Heart right ventricle (tissue), 16 donors: ENCODE results near the gene SH3BP4. TPM values are rescaled to one million over a fixed set of nuclear protein-coding genes. Genes with fewer than 3 reads are reported as not detected.

Experiments
- ATAC-seq, 8 donors: fragments of 200-7000 bp; cut with Tn5 transposase; one replicate each; pipeline ENCODE4 v1.9.1; 2020; ENCODE audit warnings: mild to moderate bottlenecking in 8 of 8, moderate library complexity in 8 of 8, moderate number of reproducible peaks in 1 of 8
- DNase-seq, 2 donors: peaks; one replicate each; pipeline ENCODE4 v3.0.0-alpha.2; 2020
- H3K27ac ChIP-seq, 10 donors: fragments of 200-600 bp; sonication (generic) in 2 of 10; one replicate each; pipeline versions ENCODE4 v1.5.0 to v1.8.0; 2020 to 2022; ENCODE audit warnings: mild to moderate bottlenecking in 3 of 10
- H3K27me3 ChIP-seq, 7 donors: fragments of 200-600 bp; one replicate each; pipeline ENCODE4 v1.8.0; 2021 to 2022; ENCODE audit warnings: mild to moderate bottlenecking in 2 of 7
- H3K36me3 ChIP-seq, 9 donors: fragments of 200-600 bp; sonication (generic) in 1 of 9; one replicate each; pipeline versions ENCODE4 v1.5.0 to v1.8.0; 2020 to 2022; ENCODE audit warnings: mild to moderate bottlenecking in 2 of 9
- H3K4me1 ChIP-seq, 9 donors: fragments of 200-600 bp; sonication (generic) in 1 of 9; one replicate each; pipeline versions ENCODE4 v1.5.0 to v1.8.0; 2020 to 2022; ENCODE audit warnings: mild to moderate bottlenecking in 4 of 9
- H3K4me3 ChIP-seq, 10 donors: fragments of 200-600 bp; sonication (generic) in 2 of 10; one replicate each; pipeline versions ENCODE4 v1.5.0 to v1.8.0; 2020 to 2022; ENCODE audit warnings: mild to moderate bottlenecking in 7 of 10, moderate library complexity in 2 of 10
- H3K9me3 ChIP-seq, 11 donors: fragments of 200-600 bp in 10 of 11; sonication (generic) in 2 of 11; one replicate each; pipeline versions ENCODE4 v1.5.0 to v1.8.0; 2013 to 2022; ENCODE audit warnings: mild to moderate bottlenecking in 2 of 11, control low read depth in 1 of 11, moderate library complexity in 1 of 11
- WGBS, 2 donors: extraction: QIAGEN DNeasy Blood & Tissue Kit; methylation state at CpG; one replicate each; pipeline ENCODE4 v1.1.7; 2013; ENCODE audit warnings: inconsistent platforms in 1 of 2; 5-methylcytosine and 5-hydroxymethylcytosine counted together
- intact Hi-C, 10 donors: fragments of 100-400 bp; cut with DNase I; formaldehyde crosslinking; loops; one replicate each; pipeline versions ENCODE4 v1.11.1 to v1.14.2; 2022
- polyA plus RNA-seq, 2 donors: library from polyadenylated mRNA; stranded (reverse); fragments of 200-250 nt; gene quantifications; one replicate each; pipeline ENCODE4 v1.2.3, GENCODE V29; 2013
- total RNA-seq, 10 donors: library from RNA; stranded (reverse); fragmentation: NEBNext Ultra II Directional in 3 of 10; extraction: Animal tissue kit (Norgen Biotek cat#: 25700) in 3 of 10; gene quantifications; one replicate each; pipeline versions ENCODE4 v1.2.1 to v1.2.4, GENCODE V29; 2021 to 2023
- TF ChIP-seq, protein P1 (sequence below), 9 donors: fragments of 200-600 bp; sonication (generic) in 2 of 9; IDR thresholded peaks; one replicate each; pipeline versions ENCODE4 v1.5.0 to v1.8.0; 2021 to 2022; ENCODE audit warnings: antibody characterized with exemption in 9 of 9, mild to moderate bottlenecking in 5 of 9, moderate library complexity in 1 of 9
- donor health status: Arrhythmogenic right ventricular cardiomyopathy.
- donor health status: ischemic (EF 13 %, LVEDD 7.1; RV severe dilation, severe dysfunction).
- donor health status: healthy with polysubstance abuse.
- donor health status: DM: no; HTN: yes; CAD: no.
- donor health status: DM: no; HTN: no; CAD: no.
- donor health status: ischemic (EF 25% LVEDD 6.9; RV normal size, moderate dysfunction).
- donor health status: ischemic (EF 25% LVEDD 5.7; RV mildly dilated, moderate dysfunction).
- donor health status: healthy.
- donor health status: DM: yes; HTN: yes; CAD: no.
- donor health status: Ischemic cardiomyopathy.
- donor health status: ischemic (EF 35%, LVEDD 5.7; RV mildly dilated, moderate dysfunction).
- donor health status: nonischemic (EF 11% LVEDD 7.7; RV severe dilation, severe dysfunction).
- donor health status: DM: yes; HTN: yes; CAD: no.
- donor health status: PGD.
- donor health status: ischemic (EF 29% LVEDD 5.4; RV normal size, mild dysfunction).
- donor health status: nonischemic (EF 23%, LVEDD 6.1; RV moderate dilation, normal function).

SH3BP4 gene
- total and polyA plus RNA-seq, 12 donors, result 6.3 to 15.3 (median 10.8) TPM

DNA sequence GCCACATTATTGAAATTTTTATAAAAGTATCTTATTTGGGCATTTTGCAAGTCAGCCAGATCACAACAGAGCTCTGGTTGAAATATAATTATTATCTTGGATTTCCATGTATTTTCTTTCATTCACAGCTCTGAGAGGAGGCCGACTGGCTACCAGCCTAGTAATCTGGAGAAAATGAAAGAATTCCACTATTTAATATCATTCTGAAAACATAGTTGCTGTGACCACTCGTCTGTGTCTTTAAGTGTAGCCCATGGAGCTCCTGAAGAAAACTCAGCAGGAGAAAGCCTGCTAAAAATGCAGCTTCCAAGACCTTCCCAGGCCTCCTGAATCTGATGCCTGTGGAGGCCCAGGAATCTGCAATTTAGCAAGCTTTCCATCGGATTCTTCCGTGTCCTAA, 114.7 kb downstream of the SH3BP4 start:
- WGBS, 2 donors, result 60 to 71% methylated on average over 4 of the region's 4 CpGs
- H3K4me3 ChIP-seq, result no peak overlapping the region
- ATAC-seq (no peak), DNase-seq (no peak)
- H3K9me3 ChIP-seq, result peaks cover 0 to 4% (median 0%) of the 10 kb centered on the region in 11 donors
- H3K27me3 ChIP-seq, result no peaks in the 10 kb centered on the region
- H3K4me1 ChIP-seq, result peaks cover 0 to 30% (median 0%) of the 10 kb centered on the region in 9 donors
- H3K36me3 ChIP-seq, result no peaks in the 10 kb centered on the region
- intact Hi-C loops, result no loop called here
- TF ChIP-seq, protein P1, sequence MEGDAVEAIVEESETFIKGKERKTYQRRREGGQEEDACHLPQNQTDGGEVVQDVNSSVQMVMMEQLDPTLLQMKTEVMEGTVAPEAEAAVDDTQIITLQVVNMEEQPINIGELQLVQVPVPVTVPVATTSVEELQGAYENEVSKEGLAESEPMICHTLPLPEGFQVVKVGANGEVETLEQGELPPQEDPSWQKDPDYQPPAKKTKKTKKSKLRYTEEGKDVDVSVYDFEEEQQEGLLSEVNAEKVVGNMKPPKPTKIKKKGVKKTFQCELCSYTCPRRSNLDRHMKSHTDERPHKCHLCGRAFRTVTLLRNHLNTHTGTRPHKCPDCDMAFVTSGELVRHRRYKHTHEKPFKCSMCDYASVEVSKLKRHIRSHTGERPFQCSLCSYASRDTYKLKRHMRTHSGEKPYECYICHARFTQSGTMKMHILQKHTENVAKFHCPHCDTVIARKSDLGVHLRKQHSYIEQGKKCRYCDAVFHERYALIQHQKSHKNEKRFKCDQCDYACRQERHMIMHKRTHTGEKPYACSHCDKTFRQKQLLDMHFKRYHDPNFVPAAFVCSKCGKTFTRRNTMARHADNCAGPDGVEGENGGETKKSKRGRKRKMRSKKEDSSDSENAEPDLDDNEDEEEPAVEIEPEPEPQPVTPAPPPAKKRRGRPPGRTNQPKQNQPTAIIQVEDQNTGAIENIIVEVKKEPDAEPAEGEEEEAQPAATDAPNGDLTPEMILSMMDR (IDR thresholded peaks at IDR 0.05), result no peak
- H3K27ac ChIP-seq, result no peak overlapping the region

DNA sequence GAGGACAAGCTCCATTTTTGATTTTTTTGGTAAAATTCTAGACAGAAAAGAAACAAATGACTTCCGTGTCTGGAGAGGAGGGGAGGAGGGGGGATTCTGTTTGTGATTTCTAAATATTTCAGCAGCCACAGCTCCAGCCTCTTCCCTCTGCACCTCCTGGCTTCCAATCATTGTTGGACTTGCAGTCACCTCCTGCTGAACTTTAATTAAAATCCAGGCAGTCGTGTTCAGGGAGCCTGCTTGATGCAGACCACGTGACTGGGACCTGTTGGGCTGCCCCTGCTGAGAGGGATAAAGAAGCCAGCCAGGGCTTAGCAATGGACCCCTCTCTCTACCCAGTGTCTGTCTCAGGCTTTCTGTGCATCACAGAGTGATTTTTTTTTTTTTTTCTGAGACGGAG, 115.1 kb downstream of the SH3BP4 start:
- WGBS, 2 donors, result 61 to 63% methylated on average over 4 of the region's 4 CpGs
- no peak overlapping the region for H3K27ac ChIP-seq
- ATAC-seq (no peak), DNase-seq (no peak)
- intact Hi-C loops, result no loop called here
- no peaks in the 10 kb centered on the region for H3K36me3 ChIP-seq
- no peaks in the 10 kb centered on the region for H3K27me3 ChIP-seq
- peaks cover 0 to 30% (median 0%) of the 10 kb centered on the region in 9 donors for H3K4me1 ChIP-seq
- TF ChIP-seq, protein P1 (IDR thresholded peaks at IDR 0.05), result no peak
- no peak overlapping the region for H3K4me3 ChIP-seq
- H3K9me3 ChIP-seq, result peaks cover 0 to 4% (median 0%) of the 10 kb centered on the region in 11 donors

DNA sequence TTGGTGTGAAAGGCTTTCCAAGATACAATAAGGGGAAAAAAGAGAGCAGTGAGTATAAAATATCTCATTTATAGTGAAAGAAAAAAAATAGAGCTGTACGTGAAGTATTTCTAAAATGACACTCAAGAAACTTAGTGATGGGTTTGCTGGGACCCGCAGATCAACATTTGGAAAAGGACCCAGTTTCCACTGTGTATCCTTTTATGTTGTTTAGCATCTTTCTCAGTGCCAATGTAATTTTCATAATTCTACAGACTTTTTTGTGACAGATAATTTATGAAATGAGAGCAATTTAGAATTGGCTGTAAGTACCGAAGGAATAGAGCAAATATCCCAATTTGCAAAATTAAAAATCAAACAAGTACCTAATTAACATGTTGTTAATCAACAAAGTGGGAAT, 116.9 kb downstream of the SH3BP4 start:
- DNase-seq (no peak), ATAC-seq (no peak)
- Histone ChIP-seq H3K4me3 (no peak overlapping the region), H3K27ac (no peak overlapping the region), H3K36me3 (no peaks in the 10 kb centered on the region), H3K9me3 (peaks cover 0 to 4% (median 0%) of the 10 kb centered on the region in 11 donors), H3K27me3 (no peaks in the 10 kb centered on the region), H3K4me1 (peaks cover 0 to 21% (median 2%) of the 10 kb centered on the region in 9 donors)
- TF ChIP-seq, protein P1 (IDR thresholded peaks at IDR 0.05), result no peak
- 79 to 99% methylated on average over 3 of the region's 3 CpGs for WGBS, 2 donors
- intact Hi-C loops, result no loop called here

DNA sequence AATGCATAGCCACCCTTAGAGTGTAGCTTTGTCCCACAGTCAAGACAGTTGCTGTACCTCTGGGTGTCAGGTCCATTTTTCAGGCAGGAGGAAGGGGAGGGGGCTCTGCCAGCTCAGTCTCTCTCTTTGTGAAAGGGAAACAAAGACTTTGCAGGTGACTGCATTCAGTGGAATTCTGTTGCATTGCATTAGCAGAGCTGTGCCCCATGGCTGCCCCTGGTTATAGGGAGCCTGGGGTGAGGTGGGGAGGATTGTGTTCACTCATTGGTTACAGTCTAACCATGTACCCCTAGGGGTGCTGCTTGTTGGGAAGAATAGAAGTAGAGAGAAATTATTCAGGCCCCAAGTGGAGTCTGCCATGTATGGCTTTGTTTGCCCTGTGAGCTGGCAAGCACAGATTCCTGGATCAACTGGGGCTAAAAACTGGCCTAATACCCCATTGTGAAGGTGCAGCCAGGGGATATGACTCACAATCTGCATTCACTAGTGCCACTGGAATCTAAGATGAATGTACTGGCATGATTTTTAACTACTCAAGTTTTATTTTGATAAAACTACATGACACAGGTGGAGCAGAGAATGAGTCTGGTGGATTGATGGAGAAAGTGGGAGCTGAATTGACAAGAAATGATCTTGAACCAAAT, 118.4 kb downstream of the SH3BP4 start:
- Histone ChIP-seq H3K27ac (no peak overlapping the region), H3K36me3 (no peaks in the 10 kb centered on the region), H3K4me1 (peaks cover 0 to 18% (median 6%) of the 10 kb centered on the region in 9 donors), H3K9me3 (peaks cover 0 to 4% (median 0%) of the 10 kb centered on the region in 11 donors), H3K27me3 (no peaks in the 10 kb centered on the region), H3K4me3 (no peak overlapping the region)
- intact Hi-C loops, result no loop called here
- no peak for DNase-seq
- TF ChIP-seq, protein P1 (IDR thresholded peaks at IDR 0.05), result no peak
- no peak for ATAC-seq
